Measurements from ENCODE around the gene RPS6KA2.
A peak's percentile ranks its signal among the peaks of the same experiment; 100 is the strongest.

RPS6KA2 gene

GRCh38 chr6:166633732-166634535 is 6.9 kb upstream of the RPS6KA2 start:
- DNase-seq, result no peak

- DNase-seq, result no peak
Measured at GRCh38 chr6:166632731-166633130, 5.7 kb upstream of the RPS6KA2 start.

GRCh38 chr6:166630462-166630861 is 3.4 kb upstream of the RPS6KA2 start:
- no peak for DNase-seq

GRCh38 chr6:166629628-166630027 is 2.6 kb upstream of the RPS6KA2 start:
- no peak for DNase-seq

DNA sequence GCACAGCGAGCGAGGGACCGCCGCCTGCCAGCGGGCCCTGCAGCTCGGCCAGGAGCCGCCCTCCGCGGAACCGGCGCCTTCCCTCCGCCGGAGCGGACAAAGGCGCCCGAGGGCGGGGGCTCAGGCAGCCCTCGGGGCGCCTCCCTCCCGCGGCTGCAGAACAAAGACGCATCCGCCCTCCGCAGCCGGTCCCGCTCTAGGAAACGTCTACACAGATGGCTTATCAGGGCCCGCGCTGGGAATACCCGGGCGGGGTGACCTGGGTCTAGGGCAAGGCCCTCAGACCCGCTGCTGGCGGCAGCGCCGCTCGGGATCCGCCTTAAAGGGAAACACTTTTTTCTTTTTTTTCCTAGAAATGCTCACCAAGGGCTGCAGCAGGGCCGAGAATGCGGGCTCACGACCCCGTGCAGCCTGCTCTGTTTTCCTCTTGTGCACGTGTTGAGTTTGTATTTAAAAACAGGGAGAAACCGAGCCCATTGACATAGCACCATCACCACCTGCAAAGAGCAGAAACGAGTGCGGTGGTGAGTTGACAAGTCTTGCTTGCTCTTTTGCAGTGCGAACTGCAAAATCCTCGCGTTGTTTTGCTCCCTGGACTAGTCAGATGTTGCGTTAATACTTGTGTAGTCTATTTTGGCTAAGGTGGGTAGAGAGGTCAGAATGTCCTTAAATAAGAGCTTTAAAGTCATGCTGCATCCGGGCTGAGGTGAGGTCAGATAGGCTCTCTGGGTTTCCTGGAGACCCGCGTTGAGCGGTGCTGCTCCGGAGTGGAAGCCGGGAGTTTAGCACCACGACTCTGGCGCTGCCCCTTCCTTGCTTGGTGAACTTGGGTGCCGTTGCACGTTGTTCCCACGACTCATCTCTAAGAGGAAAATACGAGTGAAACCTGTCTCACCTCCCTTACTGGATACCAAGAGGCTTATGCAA is 1.1 kb upstream of the RPS6KA2 start:
- peak; percentile 51 for DNase-seq

- peak; percentile 21 for DNase-seq
Measured at GRCh38 chr6:166626177-166627032, 646 bp downstream of the RPS6KA2 start.

- DNase-seq, result no peak
Measured at GRCh38 chr6:166625356-166625755, 1.7 kb downstream of the RPS6KA2 start.

- DNase-seq, result no peak
Measured at GRCh38 chr6:166624275-166624674, 2.8 kb downstream of the RPS6KA2 start.

GRCh38 chr6:166623318-166623717 is 3.7 kb downstream of the RPS6KA2 start:
- DNase-seq, result no peak

- DNase-seq, result no peak
Measured at GRCh38 chr6:166621114-166621540, 5.9 kb downstream of the RPS6KA2 start.

GRCh38 chr6:166620478-166621113 is 6.5 kb downstream of the RPS6KA2 start:
- no peak for DNase-seq

GRCh38 chr6:166619912-166620311 is 7.1 kb downstream of the RPS6KA2 start:
- DNase-seq, result no peak

- DNase-seq, result no peak
Measured at GRCh38 chr6:166618866-166619761, 7.9 kb downstream of the RPS6KA2 start.

GRCh38 chr6:166618251-166618650 is 8.8 kb downstream of the RPS6KA2 start:
- no peak for DNase-seq

DNA sequence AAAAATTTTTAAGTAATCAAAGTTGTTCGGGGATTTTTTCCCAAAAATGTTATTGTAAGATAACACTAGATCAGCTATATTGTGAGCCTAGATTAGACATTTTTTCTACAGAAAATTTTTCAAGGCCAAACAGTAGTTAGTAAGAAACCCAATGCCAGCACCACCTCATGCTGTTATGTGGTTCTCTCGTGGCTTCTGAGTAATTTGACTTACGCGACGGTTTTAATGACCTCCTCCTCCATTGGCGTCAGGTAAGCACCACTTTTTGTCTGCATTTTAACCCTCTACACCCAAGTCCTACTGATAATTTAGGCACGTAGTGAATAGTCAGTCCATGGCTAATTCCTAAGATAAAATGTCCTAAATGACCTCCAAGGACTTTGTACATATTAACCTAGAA is 9.7 kb downstream of the RPS6KA2 start:
- DNase-seq, result no peak

GRCh38 chr6:166616261-166617238 is 10.5 kb downstream of the RPS6KA2 start:
- DNase-seq, result no peak

DNA sequence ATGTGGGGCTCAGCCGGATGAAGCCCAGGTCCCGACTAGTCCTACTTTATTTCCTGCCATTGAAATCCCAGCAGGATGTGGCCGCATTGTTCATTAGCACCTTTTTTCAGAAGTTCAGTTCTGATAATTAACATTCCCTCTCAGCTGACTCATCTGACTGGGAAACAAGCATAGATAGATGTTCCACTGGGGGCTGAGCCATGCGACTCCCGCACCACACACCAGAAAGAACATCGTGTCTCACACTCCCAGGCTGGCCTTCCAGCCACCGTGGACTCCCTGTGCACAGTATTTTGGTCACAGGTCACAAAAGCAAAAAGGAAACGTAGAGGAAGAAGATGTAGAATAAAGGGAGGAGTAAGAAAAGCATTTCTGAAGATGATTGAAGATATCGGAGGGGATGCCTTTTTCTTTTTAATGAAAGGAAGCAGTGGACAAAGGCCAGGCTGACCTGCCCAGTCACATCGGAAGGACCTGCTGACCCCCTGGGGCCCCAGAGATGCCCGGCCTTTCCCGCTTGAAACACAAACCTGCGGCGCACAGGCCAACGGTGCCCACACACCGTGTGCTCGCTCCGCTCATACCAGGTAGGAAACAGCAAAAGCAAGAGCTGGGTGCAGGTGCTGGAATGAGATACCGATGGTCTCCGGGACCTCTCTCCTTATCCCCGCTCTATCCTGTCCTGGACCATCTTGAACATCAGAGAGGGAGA is 11.8 kb downstream of the RPS6KA2 start:
- no peak for DNase-seq

DNA sequence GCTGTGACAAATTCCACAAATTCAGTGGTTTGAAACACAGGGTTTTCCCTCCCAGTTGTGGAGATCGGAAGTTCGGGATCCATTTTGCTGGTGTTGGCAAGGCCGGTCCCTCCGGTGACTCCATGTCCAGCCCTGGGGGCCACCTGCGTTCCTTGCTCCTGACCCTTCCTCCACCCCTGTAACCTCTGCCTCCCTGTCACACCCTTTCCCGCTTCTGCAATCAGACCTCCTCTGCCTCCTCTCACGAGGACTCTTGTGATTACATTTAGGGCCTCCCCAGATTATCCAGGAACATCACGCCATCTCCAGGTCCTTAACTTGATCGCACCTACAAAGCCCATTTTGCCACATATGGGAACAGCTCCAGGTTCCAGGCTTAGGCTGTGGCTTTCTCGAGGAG is 12.5 kb downstream of the RPS6KA2 start:
- no peak for DNase-seq

DNA sequence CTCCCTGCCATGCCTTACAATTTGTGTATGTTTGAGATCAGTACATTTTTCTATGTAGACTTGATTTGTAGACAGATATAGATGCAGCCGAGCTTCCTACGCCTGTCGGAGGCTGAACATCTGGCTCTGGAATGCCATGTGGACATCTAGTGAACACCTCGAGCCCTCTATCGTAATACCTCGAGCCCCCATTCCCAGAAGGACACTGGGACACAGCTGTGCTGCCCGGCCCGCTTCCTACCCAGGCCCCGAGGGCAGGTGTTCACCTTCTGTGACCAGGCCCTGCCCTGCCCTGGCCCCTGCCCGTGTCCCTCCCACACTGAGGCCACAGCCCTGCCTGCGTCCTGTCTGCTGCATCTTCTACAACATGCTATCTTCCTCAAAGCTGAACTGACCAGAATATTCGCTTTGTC is 12.9 kb downstream of the RPS6KA2 start:
- DNase-seq, result no peak
